ENCODE measurements around the gene TMEM8B.

TMEM8B gene

DNA sequence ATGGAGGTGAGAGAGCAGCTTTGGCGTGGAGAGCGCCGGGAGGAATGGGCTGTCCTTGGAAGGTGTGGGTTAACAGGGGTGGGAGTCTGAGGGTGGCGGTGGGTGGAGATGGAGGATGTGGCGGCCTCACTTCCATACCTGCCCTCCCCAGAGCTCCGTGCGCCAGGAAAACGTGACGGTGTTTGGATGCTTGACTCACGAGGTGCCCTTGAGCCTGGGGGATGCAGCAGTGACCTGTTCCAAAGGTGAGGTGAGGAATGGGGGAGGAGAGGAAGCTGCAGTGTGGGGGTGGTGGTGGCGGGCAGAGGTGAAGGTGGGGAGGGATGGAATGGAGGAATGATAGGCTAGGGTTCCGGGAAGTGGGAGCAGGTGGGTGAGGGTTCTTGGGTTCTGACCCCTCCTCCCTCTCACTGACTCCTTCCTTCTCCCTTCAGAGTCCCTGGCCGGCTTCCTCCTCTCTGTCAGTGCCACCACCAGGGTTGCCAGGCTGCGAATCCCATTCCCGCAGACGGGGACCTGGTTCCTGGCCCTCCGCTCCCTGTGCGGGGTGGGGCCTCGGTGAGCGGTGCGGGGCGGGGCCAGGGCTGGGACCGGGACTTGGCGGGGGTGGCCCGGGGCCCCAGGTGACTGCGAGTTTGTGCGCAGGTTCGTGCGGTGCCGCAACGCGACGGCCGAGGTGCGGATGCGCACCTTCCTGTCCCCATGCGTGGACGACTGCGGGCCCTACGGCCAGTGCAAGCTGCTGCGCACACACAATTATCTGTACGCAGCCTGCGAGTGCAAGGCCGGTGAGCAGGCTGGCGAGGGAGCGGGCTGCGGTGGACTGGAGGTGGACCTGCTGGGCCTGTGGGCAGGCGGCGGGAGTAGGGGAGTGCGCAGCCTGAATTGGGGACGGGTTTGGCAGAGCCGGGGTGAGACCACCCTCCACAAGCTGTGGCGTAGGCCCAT is 17.1 kb downstream of the TMEM8B start:
- Histone ChIP-seq H3K4me1 (ENCODE audit: insufficient read depth, low read length, severe bottlenecking) (no peaks in the 10 kb centered on the region), H3K9me3 (ENCODE audit: low read length) (no peaks in the 10 kb centered on the region), H3K4me2 (ENCODE audit: low read length) (no peak overlapping the region), H3K36me3 (ENCODE audit: insufficient read depth, low read length) (no peaks in the 10 kb centered on the region), H3K4me3 (ENCODE audit: low read depth, low read length, poor library complexity, severe bottlenecking) (no peak overlapping the region), H3K27me3 (ENCODE audit: insufficient read depth, low read length) (no peaks in the 10 kb centered on the region), H2AFZ (ENCODE audit: low read length) (no peak overlapping the region), H3F3A (ENCODE audit: insufficient read depth, low read length) (no peaks in the 10 kb centered on the region), H3K79me2 (ENCODE audit: insufficient read depth, low read length) (no peaks in the 10 kb centered on the region), H3K9ac (ENCODE audit: low read length) (no peak overlapping the region), H4K20me1 (ENCODE audit: insufficient read depth, low read length) (no peaks in the 10 kb centered on the region), H3K9me2 (ENCODE audit: low read depth, low read length) (no peaks in the 10 kb centered on the region), H3K27ac (ENCODE audit: low read depth, low read length, poor library complexity, severe bottlenecking) (no peak overlapping the region)
- TF ChIP-seq EZH2 (IDR thresholded peaks at IDR 0.05; ENCODE audit: borderline replicate concordance, low read length), result no peak
- TF ChIP-seq, protein P1, sequence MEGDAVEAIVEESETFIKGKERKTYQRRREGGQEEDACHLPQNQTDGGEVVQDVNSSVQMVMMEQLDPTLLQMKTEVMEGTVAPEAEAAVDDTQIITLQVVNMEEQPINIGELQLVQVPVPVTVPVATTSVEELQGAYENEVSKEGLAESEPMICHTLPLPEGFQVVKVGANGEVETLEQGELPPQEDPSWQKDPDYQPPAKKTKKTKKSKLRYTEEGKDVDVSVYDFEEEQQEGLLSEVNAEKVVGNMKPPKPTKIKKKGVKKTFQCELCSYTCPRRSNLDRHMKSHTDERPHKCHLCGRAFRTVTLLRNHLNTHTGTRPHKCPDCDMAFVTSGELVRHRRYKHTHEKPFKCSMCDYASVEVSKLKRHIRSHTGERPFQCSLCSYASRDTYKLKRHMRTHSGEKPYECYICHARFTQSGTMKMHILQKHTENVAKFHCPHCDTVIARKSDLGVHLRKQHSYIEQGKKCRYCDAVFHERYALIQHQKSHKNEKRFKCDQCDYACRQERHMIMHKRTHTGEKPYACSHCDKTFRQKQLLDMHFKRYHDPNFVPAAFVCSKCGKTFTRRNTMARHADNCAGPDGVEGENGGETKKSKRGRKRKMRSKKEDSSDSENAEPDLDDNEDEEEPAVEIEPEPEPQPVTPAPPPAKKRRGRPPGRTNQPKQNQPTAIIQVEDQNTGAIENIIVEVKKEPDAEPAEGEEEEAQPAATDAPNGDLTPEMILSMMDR (IDR thresholded peaks at IDR 0.05; ENCODE audit: low read length), result no peak

DNA sequence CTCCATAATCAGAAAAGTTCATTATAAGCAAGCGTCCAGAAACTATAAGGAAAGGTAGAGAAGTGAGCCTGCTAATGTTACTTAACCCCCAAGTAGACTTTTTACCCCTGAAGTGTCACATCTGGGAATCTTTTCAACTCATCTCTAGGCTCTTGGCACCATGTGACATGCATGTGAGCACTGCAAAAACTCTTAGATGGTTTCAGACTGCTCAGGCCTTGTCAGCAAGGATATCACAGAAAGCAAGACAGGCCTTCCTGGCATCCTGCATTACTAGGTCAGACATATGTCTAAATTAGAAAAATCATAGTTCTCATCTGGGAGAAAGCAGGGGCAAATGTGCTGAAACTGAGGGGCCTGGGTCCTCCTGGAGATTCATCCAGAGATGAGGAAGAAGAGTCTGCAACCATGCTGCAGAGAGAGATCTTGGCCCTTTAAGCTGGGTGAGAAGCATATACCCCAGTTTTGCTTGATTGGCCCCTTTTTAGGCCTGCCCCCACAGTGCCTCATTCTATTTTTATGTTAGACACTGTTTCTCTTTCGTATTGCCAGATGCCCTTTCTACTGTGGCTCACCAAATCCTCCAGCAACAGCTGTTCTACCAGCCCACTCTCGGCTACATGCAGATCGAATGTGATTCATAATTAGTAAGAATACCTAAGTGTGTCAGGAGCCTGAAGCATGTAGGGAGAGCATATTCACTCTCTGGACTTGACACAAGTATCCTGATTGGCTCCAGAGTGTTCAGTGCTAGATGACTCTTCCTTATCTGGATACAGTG is 19.0 kb downstream of the TMEM8B start:
- H4K20me1 ChIP-seq (ENCODE audit: insufficient read depth, low read length), result no peaks in the 10 kb centered on the region
- no peak overlapping the region for H2AFZ ChIP-seq (ENCODE audit: low read length)
- H3K27ac ChIP-seq (ENCODE audit: low read depth, low read length, poor library complexity, severe bottlenecking), result no peak overlapping the region
- TF ChIP-seq, protein P1 (IDR thresholded peaks at IDR 0.05; ENCODE audit: low read length), result no peak
- TF ChIP-seq EZH2 (IDR thresholded peaks at IDR 0.05; ENCODE audit: borderline replicate concordance, low read length), result no peak
- no peaks in the 10 kb centered on the region for H3K9me3 ChIP-seq (ENCODE audit: low read length)
- H3F3A ChIP-seq (ENCODE audit: insufficient read depth, low read length), result no peaks in the 10 kb centered on the region
- H3K4me2 ChIP-seq (ENCODE audit: low read length), result no peak overlapping the region
- H3K4me3 ChIP-seq (ENCODE audit: low read depth, low read length, poor library complexity, severe bottlenecking), result no peak overlapping the region
- H3K4me1 ChIP-seq (ENCODE audit: insufficient read depth, low read length, severe bottlenecking), result no peaks in the 10 kb centered on the region
- H3K9me2 ChIP-seq (ENCODE audit: low read depth, low read length), result no peaks in the 10 kb centered on the region
- H3K9ac ChIP-seq (ENCODE audit: low read length), result no peak overlapping the region
- no peaks in the 10 kb centered on the region for H3K79me2 ChIP-seq (ENCODE audit: insufficient read depth, low read length)
- H3K36me3 ChIP-seq (ENCODE audit: insufficient read depth, low read length), result no peaks in the 10 kb centered on the region
- H3K27me3 ChIP-seq (ENCODE audit: insufficient read depth, low read length), result no peaks in the 10 kb centered on the region

DNA sequence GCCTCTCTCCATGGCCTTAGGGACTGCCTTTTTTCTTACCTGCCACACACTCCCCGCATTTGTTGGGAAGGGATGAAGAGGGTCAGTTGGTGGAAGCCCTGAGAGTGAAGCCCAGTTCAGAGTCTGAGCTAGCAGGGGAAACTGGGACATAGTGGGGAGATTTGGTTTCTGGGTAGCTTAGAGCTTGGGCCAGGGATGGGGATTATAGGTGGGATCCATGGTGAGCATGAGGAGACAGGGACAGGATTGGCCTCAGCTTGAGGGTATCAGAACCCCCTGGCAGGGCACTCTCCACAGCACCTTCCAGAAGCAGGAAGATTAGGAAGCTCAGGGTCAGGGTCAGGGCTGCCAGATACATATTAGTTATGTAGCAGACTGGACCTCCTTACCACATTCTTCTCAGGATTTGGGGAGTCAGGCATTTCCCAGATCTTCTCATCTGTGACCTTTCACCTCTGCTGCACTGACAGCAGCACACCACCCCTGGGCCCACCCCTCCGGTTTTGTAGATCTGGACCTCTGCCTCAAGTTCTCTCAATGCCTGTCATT is 23.3 kb downstream of the TMEM8B start:
- Histone ChIP-seq H3K4me3 (ENCODE audit: low read depth, low read length, poor library complexity, severe bottlenecking) (no peak overlapping the region), H3K79me2 (ENCODE audit: insufficient read depth, low read length) (no peaks in the 10 kb centered on the region), H3K9me3 (ENCODE audit: low read length) (no peaks in the 10 kb centered on the region), H3K27ac (ENCODE audit: low read depth, low read length, poor library complexity, severe bottlenecking) (no peak overlapping the region), H3K27me3 (ENCODE audit: insufficient read depth, low read length) (no peaks in the 10 kb centered on the region), H3K4me1 (ENCODE audit: insufficient read depth, low read length, severe bottlenecking) (no peaks in the 10 kb centered on the region), H2AFZ (ENCODE audit: low read length) (no peak overlapping the region), H3K4me2 (ENCODE audit: low read length) (no peak overlapping the region), H3K9me2 (ENCODE audit: low read depth, low read length) (no peaks in the 10 kb centered on the region), H3F3A (ENCODE audit: insufficient read depth, low read length) (no peaks in the 10 kb centered on the region), H3K36me3 (ENCODE audit: insufficient read depth, low read length) (no peaks in the 10 kb centered on the region), H3K9ac (ENCODE audit: low read length) (no peak overlapping the region), H4K20me1 (ENCODE audit: insufficient read depth, low read length) (no peaks in the 10 kb centered on the region)
- no peak for TF ChIP-seq EZH2 (IDR thresholded peaks at IDR 0.05; ENCODE audit: borderline replicate concordance, low read length)
- TF ChIP-seq, protein P1 (IDR thresholded peaks at IDR 0.05; ENCODE audit: low read length), result no peak
